IMR-90 (cell line): ENCODE results near the gene PSMC3. TPM values are rescaled to one million over a fixed set of nuclear protein-coding genes. Genes with fewer than 3 reads are reported as not detected.

Source experiments
- ATAC-seq: fragments of 200-7000 bp; cut with Tn5 transposase; 2 replicates; pipeline ENCODE4 v1.9.1; 2020; ENCODE audit warnings: low read depth, mild to moderate bottlenecking, moderate library complexity
- BruUV-seq: library from RNA; stranded (reverse); fragments of 400-500 nt; replicated peaks from 2 replicates; lab custom pipeline; 2021; lab: Mats Ljungman, UMichigan
- CTCF ChIA-PET: fragments of 300-600 bp; formaldehyde crosslinking; extraction: SDS; loops from one replicate; lab custom pipeline; 2021; ENCODE audit warnings: antibody characterized with exemption; lab: Yijun Ruan, JAX
- POLR2A ChIA-PET: fragments of 300-600 bp; sonication (Branson Sonifier 250); formaldehyde crosslinking; loops from one replicate; lab custom pipeline; 2022; ENCODE audit warnings: antibody characterized with exemption; ENCODE audit not compliant: unreplicated experiment; lab: Charles Lee
- DNase-seq: peaks from one replicate; pipeline ENCODE4 v3.0.0; 2013
- H2AFZ ChIP-seq: replicated peaks from 2 replicates; pipeline ENCODE3; 2013; ENCODE audit warnings: low read length, mild to moderate bottlenecking; ENCODE audit not compliant: poor library complexity
- H2AK5ac ChIP-seq: 2 replicates; pipeline ENCODE4 v1.6.1; 2013; ENCODE audit warnings: low read depth, low read length, inconsistent platforms
- H2AK9ac ChIP-seq: replicated peaks from 2 replicates; pipeline ENCODE3; 2013; ENCODE audit warnings: mild to moderate bottlenecking, low read depth, low read length, moderate library complexity; ENCODE audit not compliant: poor library complexity
- H2BK120ac ChIP-seq: 2 replicates; pipeline ENCODE4 v1.6.1; 2013; ENCODE audit warnings: low read depth, low read length, inconsistent platforms
- H2BK15ac ChIP-seq: 3 replicates; pipeline ENCODE4 v1.6.1; 2013; ENCODE audit warnings: low read depth, low read length, inconsistent platforms
- H2BK20ac ChIP-seq: 2 replicates; pipeline ENCODE4 v1.6.1; 2013; ENCODE audit warnings: low read depth, mild to moderate bottlenecking, inconsistent platforms, low read length, moderate library complexity
- H2BK5ac ChIP-seq: 2 replicates; pipeline ENCODE4 v1.6.1; 2013; ENCODE audit warnings: mild to moderate bottlenecking, low read depth, low read length, inconsistent platforms; ENCODE audit not compliant: poor library complexity, severe bottlenecking
- H3K14ac ChIP-seq: replicated peaks from 2 replicates; pipeline ENCODE4 v1.6.1; 2013; ENCODE audit warnings: low read depth, low read length, inconsistent platforms
- H3K18ac ChIP-seq: 2 replicates; pipeline ENCODE4 v1.6.1; 2013; ENCODE audit warnings: low read depth, low read length, control low read depth
- H3K23ac ChIP-seq: 2 replicates; pipeline ENCODE4 v1.6.1; 2013; ENCODE audit warnings: low read depth, low read length, inconsistent platforms
- H3K27ac ChIP-seq: 2 replicates; pipeline ENCODE4 v1.5.1; 2013; ENCODE audit warnings: mild to moderate bottlenecking, control low read depth, low read length; ENCODE audit not compliant: insufficient read depth
- H3K27me3 ChIP-seq: 2 replicates; pipeline ENCODE4 v1.6.1; 2013; ENCODE audit warnings: low read length; ENCODE audit not compliant: control insufficient read depth, insufficient read depth
- H3K36me3 ChIP-seq: 2 replicates; pipeline ENCODE4 v1.6.1; 2013; ENCODE audit warnings: low read length, mixed read lengths; ENCODE audit not compliant: control insufficient read depth, insufficient read depth
- H3K4ac ChIP-seq: 2 replicates; pipeline ENCODE4 v1.6.1; 2013; ENCODE audit warnings: low read depth, low read length, inconsistent platforms
- H3K4me1 ChIP-seq: 2 replicates; pipeline ENCODE4 v1.6.1; 2013; ENCODE audit warnings: low read length, mixed read lengths; ENCODE audit not compliant: control insufficient read depth, insufficient read depth
- H3K4me2 ChIP-seq: 2 replicates; pipeline ENCODE4 v1.6.1; 2013; ENCODE audit warnings: low read depth, mild to moderate bottlenecking, control low read depth, low read length, moderate library complexity
- H3K4me3 ChIP-seq: 2 replicates; pipeline ENCODE4 v1.5.1; 2013; ENCODE audit warnings: low read depth, mild to moderate bottlenecking, control low read depth, low read length, moderate library complexity; ENCODE audit not compliant: insufficient read depth
- H3K56ac ChIP-seq: 2 replicates; pipeline ENCODE4 v1.6.1; 2013; ENCODE audit warnings: low read length, inconsistent platforms; ENCODE audit not compliant: insufficient read depth; ENCODE audit errors: extremely low read depth
- H3K79me1 ChIP-seq, 2 experiments: 2 replicates each; pipeline ENCODE4 v1.6.1; 2013; ENCODE audit warnings: low read length in 2 of 2, inconsistent platforms in 1 of 2, low read depth in 1 of 2
- H3K9ac ChIP-seq: 2 replicates; pipeline ENCODE4 v1.6.1; 2013; ENCODE audit warnings: low read depth, low read length, control low read depth
- H3K9me1 ChIP-seq: 2 replicates; pipeline ENCODE4 v1.6.1; 2013; ENCODE audit warnings: low read length, inconsistent platforms; ENCODE audit not compliant: insufficient read depth
- H3K9me3 ChIP-seq: 2 replicates; pipeline ENCODE4 v1.6.1; 2013; ENCODE audit warnings: low read length; ENCODE audit not compliant: control insufficient read depth, insufficient read depth
- H4K20me1 ChIP-seq: 2 replicates; pipeline ENCODE4 v1.6.1; 2013; ENCODE audit warnings: low read length, inconsistent platforms; ENCODE audit not compliant: insufficient read depth
- H4K5ac ChIP-seq: 2 replicates; pipeline ENCODE4 v1.6.1; 2013; ENCODE audit warnings: mild to moderate bottlenecking, low read depth, low read length, control low read depth
- H4K8ac ChIP-seq, 2 experiments: 2 replicates each; pipeline ENCODE4 v1.6.1; 2013; ENCODE audit warnings: low read depth in 2 of 2, low read length in 2 of 2, control low read depth in 1 of 2, inconsistent platforms in 1 of 2
- H4K91ac ChIP-seq: 2 replicates; pipeline ENCODE4 v1.6.1; 2013; ENCODE audit warnings: low read depth, low read length, inconsistent platforms; ENCODE audit not compliant: insufficient read depth
- BHLHE40 ChIP-seq: fragments of 150-350 bp; IDR thresholded peaks from 2 replicates; pipeline ENCODE4 v1.6.1; 2016; ENCODE audit warnings: mild to moderate bottlenecking, low read depth, low read length
- CHD1 ChIP-seq: IDR thresholded peaks from 2 replicates; pipeline ENCODE4 v1.6.1; 2012; ENCODE audit warnings: low read depth, low read length, improper control_type of control experiment
- MAFK ChIP-seq: IDR thresholded peaks from 2 replicates; pipeline ENCODE4 v1.6.1; 2012; ENCODE audit warnings: low read depth, low read length, improper control_type of control experiment
- MAZ ChIP-seq: IDR thresholded peaks from 2 replicates; pipeline ENCODE4 v1.6.1; 2012; ENCODE audit warnings: low read depth, mild to moderate bottlenecking, low read length, improper control_type of control experiment, moderate library complexity, borderline replicate concordance
- MXI1 ChIP-seq: IDR thresholded peaks from 2 replicates; pipeline ENCODE4 v1.6.1; 2012; ENCODE audit warnings: low read depth, mild to moderate bottlenecking, low read length, moderate library complexity, borderline replicate concordance
- NFE2L2 ChIP-seq: fragments of 150-350 bp; IDR thresholded peaks from 2 replicates; pipeline ENCODE4 v1.6.1; 2016; ENCODE audit warnings: low read depth, mild to moderate bottlenecking, low read length
- POLR2A ChIP-seq: IDR thresholded peaks from 2 replicates; pipeline ENCODE4 v1.6.1; 2012; ENCODE audit warnings: mild to moderate bottlenecking, low read depth, low read length
- RCOR1 ChIP-seq: IDR thresholded peaks from 2 replicates; pipeline ENCODE4 v1.6.1; 2012; ENCODE audit warnings: mild to moderate bottlenecking, low read length, improper control_type of control experiment; ENCODE audit not compliant: insufficient replicate concordance
- WGBS, 2 experiments: methylation state at CpG; one replicate each; pipeline versions ENCODE4 v1.1.5 to v1.1.7; 2013; ENCODE audit warnings: missing lambda C conversion rate in 2 of 2; ENCODE audit not compliant: insufficient read length in 1 of 2; ENCODE audit errors: extremely low coverage in 2 of 2; 5-methylcytosine and 5-hydroxymethylcytosine counted together
- dilution Hi-C: fragments of 300-500 bp; cut with HindIII; formaldehyde crosslinking; loops from one replicate; pipeline ENCODE4 v1.14.3; 2018; ENCODE audit warnings: low sequenced_read_pairs; ENCODE audit not compliant: unreplicated experiment
- in situ Hi-C: fragments of 300-500 bp; cut with MboI; formaldehyde crosslinking; loops from 3 replicates; pipeline ENCODE4 v1.14.3; 2019; ENCODE audit warnings: low sequenced_read_pairs, inconsistent platforms, mixed read lengths
- intact Hi-C: fragments of 100-400 bp; cut with micrococcal nuclease; formaldehyde crosslinking; loops from 2 replicates; pipeline ENCODE4 v1.10.0; 2022
- polyA plus RNA-seq, 3 experiments: library from polyadenylated mRNA; depleted of rRNA; stranded (reverse); fragments of >200 nt; gene quantifications; 2 replicates each; pipeline ENCODE4 v1.2.3, GENCODE V29; 2012; ENCODE audit warnings: low replicate concordance in 1 of 3
- total RNA-seq: library from RNA; depleted of rRNA; stranded (reverse); fragments of >200 nt; gene quantifications from 2 replicates; pipeline ENCODE4 v1.2.3, GENCODE V29; 2012
- TF ChIP-seq, protein P1 (sequence below): conservative IDR thresholded peaks from 2 replicates; pipeline ENCODE4 v1.5.1; 2012; ENCODE audit warnings: mild to moderate bottlenecking, low read depth, low read length, improper control_type of control experiment
- TF ChIP-seq, protein P2 (sequence below): fragments of 150-350 bp; IDR thresholded peaks from 2 replicates; pipeline ENCODE4 v1.6.1; 2016; ENCODE audit warnings: low read depth, mild to moderate bottlenecking, low read length, moderate library complexity, borderline replicate concordance
- TF ChIP-seq, protein P3 (sequence below): fragments of 150-350 bp; IDR thresholded peaks from 2 replicates; pipeline ENCODE4 v1.6.1; 2017; ENCODE audit warnings: mild to moderate bottlenecking, antibody characterized with exemption, low read length, low read depth

The PSMC3 gene
- total and polyA plus RNA-seq, 2 of the 4 experiments (the other 2 are of a cell fraction), result 238 to 253 TPM

DNA sequence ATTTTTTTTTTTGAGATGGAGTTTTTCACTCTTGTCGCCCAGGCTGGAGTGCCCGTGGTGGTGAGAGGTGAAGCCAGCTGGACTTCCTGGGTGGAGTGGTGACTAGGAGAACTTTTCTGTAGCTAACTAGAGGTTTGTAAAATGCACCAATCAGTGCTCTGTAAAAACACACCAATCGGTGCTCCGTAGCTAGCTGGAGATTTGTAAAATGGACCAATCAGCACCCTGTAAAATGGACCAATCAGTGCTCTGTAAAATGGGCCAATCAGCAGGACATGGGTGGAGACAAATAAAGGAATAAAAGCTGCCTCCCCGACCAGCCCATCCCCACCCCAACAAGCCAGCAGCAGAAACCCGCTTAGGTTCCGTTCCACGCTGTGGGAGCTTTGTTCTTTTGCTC is 27.1 kb upstream of the PSMC3 start:
- Histone ChIP-seq H4K8ac (no peak overlapping the region), H2BK5ac (no peak overlapping the region), H2AK9ac (no peak overlapping the region), H3K23ac (no peak overlapping the region), H2BK120ac (no peak overlapping the region), H2BK15ac (no peak overlapping the region), H3K18ac (no peak overlapping the region), H3K9me3 (no peaks in the 10 kb centered on the region), H3K4me1 (no peaks in the 10 kb centered on the region), H4K91ac (no peak overlapping the region), H3K14ac (no peak overlapping the region), H2AK5ac (no peak overlapping the region), H3K79me1 (no peaks in the 10 kb centered on the region), H4K5ac (no peak overlapping the region), H3K27ac (no peak overlapping the region), H3K9me1 (no peaks in the 10 kb centered on the region), H4K20me1 (no peaks in the 10 kb centered on the region; the same call in 1 of the 2 replicates), H3K56ac (no peak overlapping the region), H3K4me2 (no peak overlapping the region), H3K36me3 (no peaks in the 10 kb centered on the region), H3K9ac (no peak overlapping the region), H3K27me3 (no peaks in the 10 kb centered on the region), H2BK20ac (no peak overlapping the region), H2AFZ (no peak overlapping the region), H3K4me3 (no peak overlapping the region), H3K4ac (no peak overlapping the region)
- DNase-seq (no peak), ATAC-seq (no peak)
- 96% methylated on average over 4 of the region's 8 CpGs; no CpG with 5 or more reads in 1 of the 2 experiments for WGBS, 2 experiments
- dilution Hi-C loops, result no loop called here
- intact Hi-C loops, result no loop called here
- POLR2A ChIA-PET, result no interaction called here
- TF ChIP-seq POLR2A (no peak), MAFK (no peak), MXI1 (no peak), BHLHE40 (no peak), RCOR1 (no peak), CHD1 (no peak), MAZ (no peak), NFE2L2 (no peak)
- TF ChIP-seq, protein P1, sequence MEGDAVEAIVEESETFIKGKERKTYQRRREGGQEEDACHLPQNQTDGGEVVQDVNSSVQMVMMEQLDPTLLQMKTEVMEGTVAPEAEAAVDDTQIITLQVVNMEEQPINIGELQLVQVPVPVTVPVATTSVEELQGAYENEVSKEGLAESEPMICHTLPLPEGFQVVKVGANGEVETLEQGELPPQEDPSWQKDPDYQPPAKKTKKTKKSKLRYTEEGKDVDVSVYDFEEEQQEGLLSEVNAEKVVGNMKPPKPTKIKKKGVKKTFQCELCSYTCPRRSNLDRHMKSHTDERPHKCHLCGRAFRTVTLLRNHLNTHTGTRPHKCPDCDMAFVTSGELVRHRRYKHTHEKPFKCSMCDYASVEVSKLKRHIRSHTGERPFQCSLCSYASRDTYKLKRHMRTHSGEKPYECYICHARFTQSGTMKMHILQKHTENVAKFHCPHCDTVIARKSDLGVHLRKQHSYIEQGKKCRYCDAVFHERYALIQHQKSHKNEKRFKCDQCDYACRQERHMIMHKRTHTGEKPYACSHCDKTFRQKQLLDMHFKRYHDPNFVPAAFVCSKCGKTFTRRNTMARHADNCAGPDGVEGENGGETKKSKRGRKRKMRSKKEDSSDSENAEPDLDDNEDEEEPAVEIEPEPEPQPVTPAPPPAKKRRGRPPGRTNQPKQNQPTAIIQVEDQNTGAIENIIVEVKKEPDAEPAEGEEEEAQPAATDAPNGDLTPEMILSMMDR, result no peak
- TF ChIP-seq, protein P2, sequence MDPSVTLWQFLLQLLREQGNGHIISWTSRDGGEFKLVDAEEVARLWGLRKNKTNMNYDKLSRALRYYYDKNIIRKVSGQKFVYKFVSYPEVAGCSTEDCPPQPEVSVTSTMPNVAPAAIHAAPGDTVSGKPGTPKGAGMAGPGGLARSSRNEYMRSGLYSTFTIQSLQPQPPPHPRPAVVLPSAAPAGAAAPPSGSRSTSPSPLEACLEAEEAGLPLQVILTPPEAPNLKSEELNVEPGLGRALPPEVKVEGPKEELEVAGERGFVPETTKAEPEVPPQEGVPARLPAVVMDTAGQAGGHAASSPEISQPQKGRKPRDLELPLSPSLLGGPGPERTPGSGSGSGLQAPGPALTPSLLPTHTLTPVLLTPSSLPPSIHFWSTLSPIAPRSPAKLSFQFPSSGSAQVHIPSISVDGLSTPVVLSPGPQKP, result no peak
- TF ChIP-seq, protein P3, sequence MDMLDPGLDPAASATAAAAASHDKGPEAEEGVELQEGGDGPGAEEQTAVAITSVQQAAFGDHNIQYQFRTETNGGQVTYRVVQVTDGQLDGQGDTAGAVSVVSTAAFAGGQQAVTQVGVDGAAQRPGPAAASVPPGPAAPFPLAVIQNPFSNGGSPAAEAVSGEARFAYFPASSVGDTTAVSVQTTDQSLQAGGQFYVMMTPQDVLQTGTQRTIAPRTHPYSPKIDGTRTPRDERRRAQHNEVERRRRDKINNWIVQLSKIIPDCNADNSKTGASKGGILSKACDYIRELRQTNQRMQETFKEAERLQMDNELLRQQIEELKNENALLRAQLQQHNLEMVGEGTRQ, result no peak
- no TSS peak for BruUV-seq
- in situ Hi-C loops, result no loop called here
- CTCF ChIA-PET, result interaction anchor here (0.6 kb wide), 1 partner anchor 203 kb away, joined by 3 read pairs; no protein-coding TSS in a partner anchor
